Natural killer cell (primary cell): ENCODE results near the gene RSRC1. TPM values are rescaled to one million over a fixed set of nuclear protein-coding genes. Genes with fewer than 3 reads are reported as not detected.

Experiments
- ATAC-seq, 3 donors: fragments of 150-1000 bp in 2 of 3; fragments of 200-7000 bp in 1 of 3; cut with Tn5 transposase; 1 replicate in 1 of 3; 2 replicates in 2 of 3; pipeline ENCODE4 v1.10.0; 2021; ENCODE audit warnings: mild to moderate bottlenecking in 2 of 3, moderate library complexity in 2 of 3
- DNase-seq, 2 donors: peaks; one replicate each; pipeline versions ENCODE4 v3.0.0 to v3.0.0-alpha.2; 2013 to 2021; ENCODE audit warnings: mixed read lengths in 1 of 2
- H3K27ac ChIP-seq: one replicate; pipeline ENCODE4 v1.5.1; 2013; ENCODE audit warnings: mild to moderate bottlenecking, low read length
- H3K27me3 ChIP-seq: one replicate; pipeline ENCODE4 v1.6.1; 2013; ENCODE audit warnings: low read length; ENCODE audit not compliant: control insufficient read depth, insufficient read depth
- H3K36me3 ChIP-seq: one replicate; pipeline ENCODE4 v1.6.1; 2013; ENCODE audit warnings: low read length; ENCODE audit not compliant: control insufficient read depth, insufficient read depth
- H3K4me1 ChIP-seq: one replicate; pipeline ENCODE4 v1.6.1; 2013; ENCODE audit warnings: low read length; ENCODE audit not compliant: control insufficient read depth, insufficient read depth
- H3K4me3 ChIP-seq: one replicate; pipeline ENCODE4 v1.5.1; 2013; ENCODE audit warnings: low read length
- H3K9me3 ChIP-seq: one replicate; pipeline ENCODE4 v1.6.1; 2013; ENCODE audit warnings: low read length; ENCODE audit not compliant: control insufficient read depth, insufficient read depth
- H3K27ac Mint-ChIP-seq, 2 donors: one replicate each; pipeline ENCODE4 v1.8.0; 2022; ENCODE audit warnings: mild to moderate bottlenecking in 2 of 2, mixed read lengths in 2 of 2, moderate library complexity in 1 of 2
- H3K27me3 Mint-ChIP-seq, 2 donors: one replicate each; pipeline ENCODE4 v1.8.0; 2022; ENCODE audit warnings: low read depth in 2 of 2, mixed read lengths in 2 of 2
- H3K36me3 Mint-ChIP-seq: one replicate; pipeline ENCODE4 v1.8.0; 2022; ENCODE audit warnings: mixed read lengths
- H3K4me1 Mint-ChIP-seq, 2 donors: one replicate each; pipeline ENCODE4 v1.8.0; 2022; ENCODE audit warnings: mixed read lengths in 2 of 2
- H3K4me3 Mint-ChIP-seq: one replicate; pipeline ENCODE4 v1.8.0; 2022; ENCODE audit warnings: mild to moderate bottlenecking, moderate library complexity, mixed read lengths
- H3K9me3 Mint-ChIP-seq, 2 donors: one replicate each; pipeline ENCODE4 v1.8.0; 2022; ENCODE audit warnings: mixed read lengths in 2 of 2
- WGBS: methylation state at CpG from one replicate; pipeline ENCODE4 v1.1.7; 2013; ENCODE audit warnings: missing lambda C conversion rate; ENCODE audit not compliant: insufficient coverage; 5-methylcytosine and 5-hydroxymethylcytosine counted together
- intact Hi-C: fragments of 100-400 bp; cut with micrococcal nuclease; formaldehyde crosslinking; loops from one replicate; pipeline ENCODE4 v1.14.2; 2022
- total RNA-seq, 4 donors: library from RNA; stranded (reverse); fragments of 120-200 nt in 1 of 4; gene quantifications; one replicate each; pipeline versions ENCODE4 v1.2.3 to v1.2.4, GENCODE V29; 2013 to 2022
- TF ChIP-seq, protein P1 (sequence below): fragments of 200-600 bp; IDR thresholded peaks from one replicate; pipeline ENCODE4 v1.8.0; 2022; ENCODE audit warnings: antibody characterized with exemption

RSRC1 gene
- total RNA-seq, 3 donors from 2014 or later (not counting 1 experiment from before 2014, with no cell fraction given): 37.3 to 41.1 (median 37.6) TPM

GRCh38 chr3:158402590-158402989 lies 292.7 kb downstream of the RSRC1 start:
- Histone ChIP-seq H3K27me3 (no peaks in the 10 kb centered on the region), H3K4me1 (no peaks in the 10 kb centered on the region), H3K4me3 (no peak overlapping the region), H3K27ac (no peak overlapping the region), H3K9me3 (no peaks in the 10 kb centered on the region), H3K36me3 (no peaks in the 10 kb centered on the region)
- ATAC-seq (no peak), DNase-seq (no peak)
- H3K27me3 Mint-ChIP-seq: no peaks in the 10 kb centered on the region
- H3K4me3 Mint-ChIP-seq: no peak overlapping the region
- no peaks in the 10 kb centered on the region for H3K9me3 Mint-ChIP-seq
- H3K27ac Mint-ChIP-seq: no peak overlapping the region
- peaks cover 0 to 5% of the 10 kb centered on the region in 2 donors for H3K4me1 Mint-ChIP-seq
- TF ChIP-seq, protein P1, sequence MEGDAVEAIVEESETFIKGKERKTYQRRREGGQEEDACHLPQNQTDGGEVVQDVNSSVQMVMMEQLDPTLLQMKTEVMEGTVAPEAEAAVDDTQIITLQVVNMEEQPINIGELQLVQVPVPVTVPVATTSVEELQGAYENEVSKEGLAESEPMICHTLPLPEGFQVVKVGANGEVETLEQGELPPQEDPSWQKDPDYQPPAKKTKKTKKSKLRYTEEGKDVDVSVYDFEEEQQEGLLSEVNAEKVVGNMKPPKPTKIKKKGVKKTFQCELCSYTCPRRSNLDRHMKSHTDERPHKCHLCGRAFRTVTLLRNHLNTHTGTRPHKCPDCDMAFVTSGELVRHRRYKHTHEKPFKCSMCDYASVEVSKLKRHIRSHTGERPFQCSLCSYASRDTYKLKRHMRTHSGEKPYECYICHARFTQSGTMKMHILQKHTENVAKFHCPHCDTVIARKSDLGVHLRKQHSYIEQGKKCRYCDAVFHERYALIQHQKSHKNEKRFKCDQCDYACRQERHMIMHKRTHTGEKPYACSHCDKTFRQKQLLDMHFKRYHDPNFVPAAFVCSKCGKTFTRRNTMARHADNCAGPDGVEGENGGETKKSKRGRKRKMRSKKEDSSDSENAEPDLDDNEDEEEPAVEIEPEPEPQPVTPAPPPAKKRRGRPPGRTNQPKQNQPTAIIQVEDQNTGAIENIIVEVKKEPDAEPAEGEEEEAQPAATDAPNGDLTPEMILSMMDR: no peak
- no peaks in the 10 kb centered on the region for H3K36me3 Mint-ChIP-seq
- intact Hi-C loops: no loop called here

GRCh38 chr3:158403013-158403412 lies 293.1 kb downstream of the RSRC1 start:
- Mint-ChIP-seq H3K36me3 (no peaks in the 10 kb centered on the region), H3K27ac (no peak overlapping the region), H3K4me1 (peaks cover 0 to 5% of the 10 kb centered on the region in 2 donors), H3K9me3 (no peaks in the 10 kb centered on the region), H3K4me3 (no peak overlapping the region), H3K27me3 (no peaks in the 10 kb centered on the region)
- TF ChIP-seq, protein P1: no peak
- no peaks in the 10 kb centered on the region for H3K27me3 ChIP-seq
- DNase-seq (no peak), ATAC-seq (no peak)
- no CpG with 5 or more reads among the region's 1 CpG for WGBS
- H3K27ac ChIP-seq: no peak overlapping the region
- H3K4me1 ChIP-seq: no peaks in the 10 kb centered on the region
- intact Hi-C loops: no loop called here
- H3K4me3 ChIP-seq: no peak overlapping the region
- no peaks in the 10 kb centered on the region for H3K9me3 ChIP-seq
- H3K36me3 ChIP-seq: no peaks in the 10 kb centered on the region

- TF ChIP-seq, protein P1: no peak
- H3K27me3 ChIP-seq: no peaks in the 10 kb centered on the region
- intact Hi-C loops: no loop called here
- H3K4me1 ChIP-seq: no peaks in the 10 kb centered on the region
- Mint-ChIP-seq H3K36me3 (no peaks in the 10 kb centered on the region), H3K4me1 (peaks cover 0 to 5% of the 10 kb centered on the region in 2 donors), H3K27ac (no peak overlapping the region), H3K27me3 (no peaks in the 10 kb centered on the region), H3K4me3 (no peak overlapping the region), H3K9me3 (no peaks in the 10 kb centered on the region)
- no peaks in the 10 kb centered on the region for H3K9me3 ChIP-seq
- DNase-seq (no peak), ATAC-seq (no peak)
- H3K27ac ChIP-seq: no peak overlapping the region
- no peak overlapping the region for H3K4me3 ChIP-seq
- no peaks in the 10 kb centered on the region for H3K36me3 ChIP-seq
- WGBS: no CpG with 5 or more reads among the region's 1 CpG
These were observed 294.3 kb downstream of the RSRC1 start for GRCh38 chr3:158404131-158404718.

DNA sequence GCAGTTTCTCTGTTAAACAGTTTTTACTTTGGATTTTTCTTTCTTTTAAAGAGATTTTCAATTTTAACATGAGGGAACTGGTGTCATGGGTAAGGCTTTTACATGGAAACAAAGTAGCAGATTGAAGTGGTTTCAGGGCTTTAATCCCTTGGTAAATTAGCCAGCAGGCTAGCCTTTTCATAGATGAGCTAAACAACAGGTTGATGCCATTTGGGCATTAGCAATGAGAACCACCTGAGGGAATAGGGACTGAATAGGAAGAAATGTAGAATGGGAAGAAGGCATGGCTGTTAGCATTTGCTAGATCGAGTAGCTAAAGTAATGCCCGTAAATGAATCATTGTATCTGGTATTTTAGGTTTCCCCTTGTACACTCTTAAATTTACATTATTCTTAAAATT lies 295.6 kb downstream of the RSRC1 start:
- intact Hi-C loops: no loop called here
- ATAC-seq (no peak), DNase-seq (no peak)
- TF ChIP-seq, protein P1: no peak
- no peak overlapping the region for H3K4me3 Mint-ChIP-seq
- no peak overlapping the region for H3K27ac Mint-ChIP-seq
- H3K27ac ChIP-seq: no peak overlapping the region
- H3K36me3 Mint-ChIP-seq: no peaks in the 10 kb centered on the region
- H3K9me3 Mint-ChIP-seq: no peaks in the 10 kb centered on the region
- no peaks in the 10 kb centered on the region for H3K27me3 Mint-ChIP-seq
- H3K4me1 Mint-ChIP-seq: peaks cover 0 to 5% of the 10 kb centered on the region in 2 donors
- H3K4me3 ChIP-seq: no peak overlapping the region
- no CpG with 5 or more reads among the region's 2 CpGs for WGBS
- H3K4me1 ChIP-seq: no peaks in the 10 kb centered on the region
- no peaks in the 10 kb centered on the region for H3K36me3 ChIP-seq
- H3K27me3 ChIP-seq: no peaks in the 10 kb centered on the region
- no peaks in the 10 kb centered on the region for H3K9me3 ChIP-seq
